Measurements from ENCODE around the gene ADARB2. TPM values are rescaled to one million over a fixed set of nuclear protein-coding genes. Genes with fewer than 3 reads are reported as not detected.

Gene ADARB2
- total and polyA plus RNA-seq, 2 experiments from 2014 or later, result 2.0 to 5.0 TPM

DNA sequence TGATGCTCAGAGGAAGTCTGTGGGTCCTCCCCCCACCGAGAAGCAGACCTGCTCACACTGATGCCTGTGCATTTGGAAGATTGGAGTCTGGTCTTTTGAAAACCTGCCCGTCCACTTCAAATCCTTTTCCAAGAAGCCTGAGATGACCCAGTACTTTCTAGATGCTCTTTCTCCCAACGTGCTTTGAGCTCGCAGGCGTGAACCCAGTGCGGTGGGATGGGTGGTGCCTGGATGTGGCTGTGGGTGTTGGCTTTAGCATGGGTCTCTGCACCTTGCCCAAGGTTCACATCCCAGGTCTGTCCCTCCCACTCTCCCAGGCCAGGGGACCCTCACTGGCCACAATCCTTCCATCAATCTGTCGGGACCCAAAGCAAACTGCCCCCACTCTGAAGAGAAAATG is 170.2 kb downstream of the ADARB2 start:
- H3K27me3 ChIP-seq (ENCODE audit: insufficient read depth), result no peaks in the 10 kb centered on the region
- no peak for ATAC-seq
- Mint-ChIP-seq H3K27ac (no peak overlapping the region), H3K27me3 (ENCODE audit: insufficient read depth, low read depth, poor library complexity) (peaks cover 4% of the 10 kb centered on the region), H3K9me3 (no peaks in the 10 kb centered on the region; the same call in 2 of the 3 replicates), H3K4me3 (no peak overlapping the region), H3K4me1 (no peaks in the 10 kb centered on the region; the same call in 2 of the 3 replicates), H3K36me3 (ENCODE audit: low read depth) (no peaks in the 10 kb centered on the region; the same call in 2 of the 3 replicates)
- no peak overlapping the region for H3K4me2 ChIP-seq
- H2AFZ ChIP-seq, result no peak overlapping the region
- no peaks in the 10 kb centered on the region for H4K20me1 ChIP-seq (replicated peaks; ENCODE audit: insufficient read depth)
- no peak overlapping the region for H3K4me3 ChIP-seq
- no peaks in the 10 kb centered on the region for H3F3A ChIP-seq (replicated peaks; ENCODE audit: low read depth)
- no peaks in the 10 kb centered on the region for H3K9me2 ChIP-seq (ENCODE audit: insufficient read depth)
- DNase-seq (ENCODE audit: low spot score), result no peak
- H3K79me2 ChIP-seq (replicated peaks; ENCODE audit: insufficient read depth), result no peaks in the 10 kb centered on the region
- no peaks in the 10 kb centered on the region for H3K36me3 ChIP-seq (ENCODE audit: insufficient read depth)
- TF ChIP-seq CTCF (conservative IDR thresholded peaks at IDR 0.05; ENCODE audit: low read depth in 2 of 2) (no peak), JUNB (IDR thresholded peaks at IDR 0.05; ENCODE audit: unreplicated experiment) (no peak), ETS1 (IDR thresholded peaks at IDR 0.05) (no peak), CREB1 (CRISPR knock-in tag; IDR thresholded peaks at IDR 0.05; ENCODE audit: low read depth) (no peak), EZH2 (IDR thresholded peaks at IDR 0.05; ENCODE audit: low read depth, unreplicated experiment) (no peak), ZNF462 (CRISPR knock-in tag; IDR thresholded peaks at IDR 0.05) (no peak), EZH2phosphoT487 (IDR thresholded peaks at IDR 0.05; ENCODE audit: unreplicated experiment) (no peak), NANOG (IDR thresholded peaks at IDR 0.05; ENCODE audit: borderline replicate concordance) (no peak)
- no peaks in the 10 kb centered on the region for H3K4me1 ChIP-seq (ENCODE audit: insufficient read depth)
- H3K27ac ChIP-seq (ENCODE audit: low read depth), result no peak overlapping the region
